ENCODE measurements around the gene ENTPD8.

DNA sequence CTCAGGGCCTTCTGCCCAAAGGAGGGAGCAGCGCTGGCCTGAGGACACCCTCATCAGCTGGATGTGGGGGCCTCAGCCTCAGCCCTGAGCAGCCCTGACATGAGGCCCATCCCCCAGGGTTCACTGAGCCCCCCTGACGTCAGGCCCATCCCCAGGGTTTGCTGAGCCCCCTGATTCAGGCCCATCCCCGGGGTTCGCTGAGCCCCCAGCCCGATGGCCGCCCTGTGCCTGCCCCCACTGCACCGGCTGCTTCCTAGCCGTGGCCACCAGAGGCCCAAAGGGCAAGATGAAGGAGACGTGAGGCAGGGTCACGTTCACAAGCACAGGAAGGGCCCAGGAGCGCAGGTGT lies 37.4 kb upstream of the ENTPD8 start:
- TF ChIP-seq, protein P1, sequence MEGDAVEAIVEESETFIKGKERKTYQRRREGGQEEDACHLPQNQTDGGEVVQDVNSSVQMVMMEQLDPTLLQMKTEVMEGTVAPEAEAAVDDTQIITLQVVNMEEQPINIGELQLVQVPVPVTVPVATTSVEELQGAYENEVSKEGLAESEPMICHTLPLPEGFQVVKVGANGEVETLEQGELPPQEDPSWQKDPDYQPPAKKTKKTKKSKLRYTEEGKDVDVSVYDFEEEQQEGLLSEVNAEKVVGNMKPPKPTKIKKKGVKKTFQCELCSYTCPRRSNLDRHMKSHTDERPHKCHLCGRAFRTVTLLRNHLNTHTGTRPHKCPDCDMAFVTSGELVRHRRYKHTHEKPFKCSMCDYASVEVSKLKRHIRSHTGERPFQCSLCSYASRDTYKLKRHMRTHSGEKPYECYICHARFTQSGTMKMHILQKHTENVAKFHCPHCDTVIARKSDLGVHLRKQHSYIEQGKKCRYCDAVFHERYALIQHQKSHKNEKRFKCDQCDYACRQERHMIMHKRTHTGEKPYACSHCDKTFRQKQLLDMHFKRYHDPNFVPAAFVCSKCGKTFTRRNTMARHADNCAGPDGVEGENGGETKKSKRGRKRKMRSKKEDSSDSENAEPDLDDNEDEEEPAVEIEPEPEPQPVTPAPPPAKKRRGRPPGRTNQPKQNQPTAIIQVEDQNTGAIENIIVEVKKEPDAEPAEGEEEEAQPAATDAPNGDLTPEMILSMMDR (IDR thresholded peaks at IDR 0.05) = no peak
- no peak for TF ChIP-seq POLR2A (IDR thresholded peaks at IDR 0.05)

All from esophagus squamous epithelium (tissue), 4 donors.